GM12891 (cell line): ENCODE measurements around the gene C9orf85.

ENCODE experiments used
- DNase-seq: peaks from one replicate; pipeline ENCODE4 v3.0.0; 2011; ENCODE audit warnings: low spot score; ENCODE audit not compliant: insufficient read length
- FAIRE-seq: peaks from 2 replicates; lab custom pipeline; 2011; peaks lifted over from hg19 to GRCh38; lab: Jason Lieb, UNC
- PAX5 ChIP-seq: IDR thresholded peaks from 2 replicates; pipeline ENCODE4 v1.6.1; 2011; ENCODE audit warnings: low read length, moderate library complexity, mild to moderate bottlenecking; ENCODE audit not compliant: insufficient read depth, severe bottlenecking
- POLR2A ChIP-seq: IDR thresholded peaks from 2 replicates; pipeline ENCODE4 v1.6.1; 2011; ENCODE audit warnings: low read depth, low read length, control low read depth
- POLR2AphosphoS5 ChIP-seq: IDR thresholded peaks from 2 replicates; pipeline ENCODE4 v1.6.1; 2011; ENCODE audit warnings: low read depth, low read length, control low read depth
- POU2F2 ChIP-seq: IDR thresholded peaks from 2 replicates; pipeline ENCODE4 v1.6.1; 2011; ENCODE audit warnings: low read depth, mild to moderate bottlenecking, control low read depth, low read length, moderate library complexity
- SPI1 ChIP-seq: IDR thresholded peaks from 2 replicates; pipeline ENCODE4 v1.6.1; 2011; ENCODE audit warnings: low read depth, low read length, control low read depth
- TAF1 ChIP-seq: IDR thresholded peaks from 2 replicates; pipeline ENCODE4 v1.6.1; 2011; ENCODE audit warnings: low read depth, low read length, control low read depth

The C9orf85 gene

DNA sequence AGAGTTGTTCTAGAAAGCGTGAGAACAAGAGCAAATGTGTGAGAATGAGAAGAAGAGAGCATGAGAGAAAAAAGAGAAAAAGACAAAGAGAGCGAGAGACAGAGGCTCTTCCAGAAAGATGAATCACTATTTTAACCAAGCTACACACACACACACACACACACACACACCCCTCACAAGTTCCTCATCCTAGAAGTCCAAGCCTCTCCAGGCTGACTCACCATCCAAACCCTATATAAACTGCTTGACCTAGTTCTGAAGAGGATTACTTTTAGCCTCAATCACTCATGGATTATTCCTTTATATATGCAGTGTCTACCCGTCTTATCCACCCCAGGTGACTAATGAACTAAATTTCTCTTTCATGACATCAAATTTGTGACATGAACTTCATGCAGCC is 111.4 kb downstream of the C9orf85 start:
- FAIRE-seq (no peak), DNase-seq (no peak)
- TF ChIP-seq POLR2A (no peak), POU2F2 (no peak), TAF1 (no peak), SPI1 (no peak), PAX5 (no peak), POLR2AphosphoS5 (no peak)
